ENCODE data around the gene CLDN20. TPM values are rescaled to one million over a fixed set of nuclear protein-coding genes. Genes with fewer than 3 reads are reported as not detected.

CLDN20 gene
- total and polyA plus RNA-seq, 10 of the 15 experiments (the other 5 are each of a cell fraction or from before 2014, with no cell fraction given), result 0.13 to 0.23 TPM; not detected in 8

GRCh38 chr6:155278319-155279049 lies 14.7 kb downstream of the CLDN20 start:
- ChIA-PET CTCF (interaction anchor here (1.2 to 2.6 kb wide), 4 partner anchors 10 to 350 kb away, joined by 3 to 13 read pairs (median 4); no protein-coding TSS in a partner anchor), SMC1A (ENCODE audit: uncharacterized antibody, unreplicated experiment) (interaction anchor here (1.0 to 2.1 kb wide), 3 partner anchors 20 to 101 kb away, joined by 3 to 4 read pairs (median 4); partner anchors contain the start of gene TFB1M), POLR2A (interaction anchor here (0.6 to 1.2 kb wide), 2 partner anchors 10 to 15 kb away, joined by 3 to 5 read pairs; partner anchors contain the start of gene CLDN20), RAD21 (ENCODE audit: unreplicated experiment) (interaction anchor here (1.3 to 1.9 kb wide), 3 partner anchors 10 to 101 kb away, joined by 4 to 6 read pairs (median 5); no protein-coding TSS in a partner anchor)
- no TSS peak for BruUV-seq (replicated peaks)
- Histone ChIP-seq H3K4me1 (ENCODE audit: control insufficient read depth, insufficient read depth, low read length) (no peaks in the 10 kb centered on the region), H3K9me3 (replicated peaks; ENCODE audit: control insufficient read depth, insufficient read depth, low read length) (no peaks in the 10 kb centered on the region), H3K9ac (ENCODE audit: control insufficient read depth, insufficient read depth, low read length) (no peak overlapping the region), H2AFZ (ENCODE audit: control insufficient read depth, low read depth, low read length) (no peak overlapping the region), H3K4me3 (no peak overlapping the region), H3K36me3 (ENCODE audit: control insufficient read depth in 2 of 2, insufficient read depth in 2 of 2, low read length in 1 of 2) (peaks cover 5 to 21% of the 10 kb centered on the region in 2 experiments), H3K27ac (ENCODE audit: control insufficient read depth, insufficient read depth) (no peak overlapping the region), H3K4me2 (ENCODE audit: control insufficient read depth, insufficient read depth) (no peak overlapping the region), H4K20me1 (ENCODE audit: control insufficient read depth, insufficient read depth) (no peaks in the 10 kb centered on the region), H3K27me3 (replicated peaks in 1 of 2; ENCODE audit: control insufficient read depth in 2 of 2, insufficient read depth in 2 of 2, low read length in 1 of 2) (no peaks in the 10 kb centered on the region), H3K79me2 (ENCODE audit: control insufficient read depth, insufficient read depth, low read length) (no peaks in the 10 kb centered on the region)
- in situ Hi-C loops (cut with MboI) (no loop called here), intact Hi-C loops (cut with micrococcal nuclease; ENCODE audit: unreplicated experiment) (no loop called here)
- WGBS (ENCODE audit: insufficient coverage, insufficient replicate concordance, low lambda C conversion rate, missing lambda C conversion rate), result 97% methylated on average over 5 of the region's 5 CpGs
- FAIRE-seq (no peak), DNase-seq (ENCODE audit: low read depth, low spot score) (no peak), ATAC-seq (no peak)
- no peak for TF ChIP-seq CEBPB (IDR thresholded peaks at IDR 0.05; ENCODE audit: borderline replicate concordance in 1 of 2, low read depth in 2 of 2, low read length in 2 of 2)
- no peak for TF ChIP-seq HSF1 (IDR thresholded peaks at IDR 0.05; ENCODE audit: low read depth, low read length)
- no peak for TF ChIP-seq IKZF1 (conservative IDR thresholded peaks at IDR 0.05)
- no peak for TF ChIP-seq HCFC1 (IDR thresholded peaks at IDR 0.05; ENCODE audit: low read length)
- no peak for TF ChIP-seq PAX8 (IDR thresholded peaks at IDR 0.05)

Data from GM12878 (cell line).